HUDEP-2 (cell line): Measurements from ENCODE around the gene MAPKAPK5.
"Not testable (repeated sequence)": the region's sequence is repeated elsewhere in the genome, so short reads cannot be mapped to it uniquely, and the experiment has no call there.

ENCODE experiments used
- DNase-seq, 76 experiments: peaks; one replicate each; lab custom pipeline; 2025; ENCODE audit not compliant: unreplicated experiment in 76 of 76; lab: John Stamatoyannopoulos, UW

The MAPKAPK5 gene

GRCh38 chr12:111841750-111842555 lies at the start of gene MAPKAPK5:
Gene MAPKAPK5 (plus strand): TSS chr12:111842228. CDS start chr12:111842734, 506 bp downstream.
- peak; percentile 27 to 95 (median 88) for DNase-seq

DNA sequence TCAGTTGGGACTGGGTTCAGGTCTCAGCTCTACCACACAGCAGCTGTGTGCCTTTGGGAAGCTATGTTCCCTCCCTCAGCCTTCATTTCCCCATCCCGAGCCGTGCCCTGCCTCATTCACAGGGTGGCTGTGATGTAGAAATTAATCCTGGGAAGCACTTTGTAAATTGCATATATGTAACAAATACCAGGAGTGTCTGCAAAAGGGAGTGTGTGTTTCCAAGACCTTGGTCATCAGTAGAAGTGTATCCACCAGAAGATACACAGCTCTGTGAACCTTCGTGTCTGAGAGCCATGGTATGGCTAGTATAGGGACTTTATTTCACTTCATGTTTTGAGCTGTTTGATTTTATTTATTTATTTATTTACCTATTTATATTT lies 49.2 kb upstream of the MAPKAPK5 start:
- no peak for DNase-seq

- no peak for DNase-seq
These were observed 43.8 kb upstream of the MAPKAPK5 start for GRCh38 chr12:111798182-111798581.

DNA sequence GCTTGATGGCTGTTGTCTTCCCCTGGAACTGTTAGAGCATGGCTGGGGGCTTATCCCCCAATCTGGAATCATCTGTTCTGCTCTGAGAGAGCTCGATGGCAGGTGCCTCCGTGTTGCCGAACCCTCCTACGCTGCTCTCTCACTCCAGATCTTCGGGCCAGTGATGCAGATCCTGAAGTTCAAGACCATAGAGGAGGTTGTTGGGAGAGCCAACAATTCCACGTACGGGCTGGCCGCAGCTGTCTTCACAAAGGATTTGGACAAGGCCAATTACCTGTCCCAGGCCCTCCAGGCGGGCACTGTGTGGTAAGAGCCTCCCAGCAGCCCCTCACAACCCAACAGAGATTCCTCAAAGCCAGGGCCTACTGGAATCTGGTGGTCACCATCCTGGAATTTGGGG lies 42.3 kb upstream of the MAPKAPK5 start:
- no peak for DNase-seq

- DNase-seq, result no peak
These were observed 38.9 kb upstream of the MAPKAPK5 start for GRCh38 chr12:111803038-111803626.

GRCh38 chr12:111803851-111804250 lies 38.2 kb upstream of the MAPKAPK5 start:
- no peak for DNase-seq

- DNase-seq, result no peak
These were observed 35.7 kb upstream of the MAPKAPK5 start for GRCh38 chr12:111806304-111806703.

GRCh38 chr12:111807232-111807631 lies 34.8 kb upstream of the MAPKAPK5 start:
- DNase-seq, result no peak

DNA sequence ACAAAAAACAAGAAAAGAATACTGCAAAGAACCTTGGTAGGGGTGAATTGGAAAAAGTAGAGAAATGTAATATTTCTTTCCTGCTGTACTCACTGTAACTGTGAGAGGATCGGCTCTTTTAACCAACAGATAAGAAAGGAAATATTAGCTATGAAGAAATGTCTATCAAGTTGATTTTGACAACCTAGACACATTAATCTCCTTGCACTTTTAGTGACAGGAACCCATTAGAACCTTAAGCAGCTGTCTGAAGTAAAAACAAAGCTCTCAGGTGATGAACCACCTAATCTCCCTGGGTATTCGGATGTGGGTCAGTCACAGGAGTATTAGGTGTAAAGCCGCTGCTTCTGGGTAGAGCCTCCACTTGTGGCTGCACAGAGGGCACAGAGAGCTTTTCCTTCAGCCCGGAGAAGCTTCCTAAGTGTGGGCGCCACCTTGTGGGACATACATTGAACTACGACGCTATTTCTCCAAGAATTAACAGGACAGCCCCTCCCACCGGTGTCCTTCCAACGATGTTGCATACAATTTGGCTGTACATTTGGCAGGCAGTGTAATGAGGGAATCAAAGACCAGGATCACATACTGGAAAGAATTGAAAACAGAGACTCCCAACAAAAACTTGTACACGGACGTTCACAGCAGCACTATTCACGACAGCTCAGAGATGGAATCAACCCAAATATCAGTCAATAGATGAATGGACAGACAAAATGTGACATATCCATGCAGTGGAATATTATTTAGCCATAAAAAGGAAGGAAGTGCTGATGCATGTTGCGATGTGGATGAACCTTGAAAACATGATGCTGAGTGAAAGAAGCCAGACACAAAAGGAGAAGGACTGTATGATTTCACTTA lies 28.9 kb upstream of the MAPKAPK5 start:
- DNase-seq, result peak in 70 of 76 experiments; percentile 9 to 79 (median 50)

- no peak for DNase-seq
These were observed 25.9 kb upstream of the MAPKAPK5 start for GRCh38 chr12:111816065-111816615.

DNA sequence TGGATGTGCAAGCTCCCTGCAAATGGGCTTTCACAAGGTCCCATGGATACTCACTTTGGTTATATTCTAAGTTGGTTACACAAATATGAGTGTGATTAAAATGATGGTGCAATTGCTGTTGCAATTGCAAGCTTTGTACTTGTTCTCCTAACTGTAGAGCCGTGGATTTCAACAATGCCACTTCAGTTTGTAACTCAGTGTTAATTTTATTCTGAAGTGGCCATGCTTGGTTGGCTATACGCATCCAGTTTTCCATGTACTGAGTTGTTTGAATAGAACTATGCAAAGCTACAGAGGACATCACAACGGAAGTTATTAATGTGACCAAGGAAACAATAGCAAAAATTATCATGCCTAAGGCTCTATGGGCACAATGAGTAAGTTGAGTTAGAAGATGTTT lies 25.1 kb upstream of the MAPKAPK5 start:
- not testable (repeated sequence) for DNase-seq

- no peak for DNase-seq
These were observed 23.7 kb upstream of the MAPKAPK5 start for GRCh38 chr12:111818340-111818739.

- DNase-seq, result no peak
These were observed 22.6 kb upstream of the MAPKAPK5 start for GRCh38 chr12:111819191-111820158.

DNA sequence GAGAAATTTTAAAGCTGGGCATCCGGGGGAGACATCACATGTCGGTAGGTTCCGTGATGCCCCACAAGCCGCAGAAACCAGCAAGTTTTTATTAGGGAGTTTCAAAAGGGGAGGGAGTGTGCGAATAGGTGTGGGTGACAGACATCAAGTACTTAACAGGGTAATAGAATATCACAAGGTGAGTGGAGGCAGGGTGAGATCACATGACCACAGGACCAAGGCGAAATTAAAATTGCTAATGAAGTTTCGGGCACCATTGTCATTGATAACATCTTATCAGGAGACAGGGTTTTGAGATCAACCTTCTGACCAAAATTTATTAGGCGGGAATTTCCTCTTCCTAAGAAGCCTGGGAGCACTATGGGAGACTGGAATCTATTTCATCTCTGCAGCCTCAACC lies 21.2 kb upstream of the MAPKAPK5 start:
- not testable (repeated sequence) for DNase-seq

DNA sequence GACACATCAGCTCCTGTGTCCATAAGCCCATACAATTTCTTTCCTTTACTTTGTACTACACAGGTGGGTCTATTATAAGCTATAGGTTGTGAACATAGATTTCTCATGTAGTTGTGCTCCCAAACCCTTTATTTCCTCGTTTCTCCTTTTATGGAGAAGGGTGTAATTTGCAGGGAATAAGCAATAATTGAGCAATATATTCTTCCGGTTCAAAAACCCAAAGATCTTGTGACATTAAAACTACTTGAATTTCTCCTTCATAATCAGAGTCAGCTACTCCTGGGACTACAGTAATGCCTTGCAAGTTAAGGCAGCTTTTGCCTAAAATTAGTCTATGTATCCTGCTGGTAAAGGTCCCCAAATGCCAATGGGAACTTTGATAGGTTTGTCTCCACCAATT lies 19.1 kb upstream of the MAPKAPK5 start:
- no peak for DNase-seq

- DNase-seq, result no peak
These were observed 18.1 kb upstream of the MAPKAPK5 start for GRCh38 chr12:111823891-111824290.

GRCh38 chr12:111824312-111824711 lies 17.7 kb upstream of the MAPKAPK5 start:
- peak in 6 of 76 experiments; percentile 1 to 24 (median 7) for DNase-seq

DNA sequence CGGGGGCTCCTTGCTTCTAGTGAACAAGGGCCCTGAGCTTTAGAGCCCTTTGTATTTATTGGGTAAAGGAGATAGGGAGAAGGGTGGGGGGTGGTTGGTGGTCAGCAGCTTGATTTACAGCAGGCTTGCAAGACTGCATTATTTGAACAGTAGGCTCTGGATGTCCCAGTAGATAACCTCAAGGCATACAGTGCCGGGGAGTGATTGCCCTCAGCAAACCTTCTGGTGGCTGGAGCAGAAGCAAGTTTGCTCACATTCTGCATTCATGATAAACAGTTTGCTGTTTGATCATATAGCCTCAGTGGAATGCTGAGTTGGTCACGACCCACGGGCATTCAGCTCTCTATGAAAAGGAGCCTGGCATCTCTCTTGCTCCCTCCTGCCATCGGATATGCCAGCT lies 16.5 kb upstream of the MAPKAPK5 start:
- DNase-seq, result no peak

DNA sequence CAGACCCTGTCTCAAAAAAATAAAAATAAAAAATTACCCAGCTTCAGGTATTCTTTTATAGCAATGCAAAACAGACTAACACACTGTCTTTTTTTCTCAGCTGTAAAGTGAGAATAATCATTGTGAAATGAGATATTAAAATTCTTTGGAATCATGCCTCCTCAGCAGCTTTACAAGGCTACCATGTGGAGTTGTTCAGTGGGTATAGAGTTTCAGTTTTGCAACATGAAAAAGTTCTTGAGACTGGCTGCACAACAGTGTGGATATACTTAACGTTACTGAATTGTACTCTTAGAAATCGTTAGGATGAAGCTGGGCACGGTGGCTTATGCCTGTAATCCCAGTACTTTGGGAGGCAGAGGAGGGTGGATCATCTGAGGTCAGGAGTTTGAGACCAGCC lies 15.7 kb upstream of the MAPKAPK5 start:
- DNase-seq, result no peak

DNA sequence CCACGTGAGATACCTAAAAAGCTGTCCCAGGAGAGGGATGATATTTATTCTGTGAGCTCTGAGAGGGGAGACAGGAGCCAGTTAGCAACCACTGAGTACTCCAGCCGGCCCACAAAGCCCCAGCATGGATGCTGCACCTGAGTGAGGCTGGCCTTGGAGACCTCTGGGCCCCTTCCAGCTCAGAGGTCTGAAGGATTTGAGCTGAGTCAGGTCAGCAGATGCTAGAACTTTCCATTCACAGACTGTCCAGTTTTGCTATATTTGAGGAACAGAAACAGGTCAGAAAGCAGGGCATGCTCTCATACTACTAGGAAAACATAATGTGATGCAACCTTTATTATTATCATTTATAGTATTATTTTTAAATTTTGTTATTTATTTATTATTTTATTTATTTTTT lies 15.0 kb upstream of the MAPKAPK5 start:
- no peak for DNase-seq
